Neural cell (in vitro differentiated cells): ENCODE results near the gene DPYD.

Experiments
- RAD21 ChIP-seq: fragments of 450-650 bp; conservative IDR thresholded peaks from 2 replicates; pipeline ENCODE4 v1.6.1; 2014; ENCODE audit warnings: antibody characterized with exemption, mild to moderate bottlenecking, moderate library complexity
- TF ChIP-seq, protein P1 (sequence below): fragments of 450-650 bp; IDR thresholded peaks from 2 replicates; pipeline ENCODE4 v1.5.1; 2014; ENCODE audit warnings: antibody characterized with exemption, mild to moderate bottlenecking, moderate library complexity; ENCODE audit not compliant: poor library complexity, severe bottlenecking

DNA sequence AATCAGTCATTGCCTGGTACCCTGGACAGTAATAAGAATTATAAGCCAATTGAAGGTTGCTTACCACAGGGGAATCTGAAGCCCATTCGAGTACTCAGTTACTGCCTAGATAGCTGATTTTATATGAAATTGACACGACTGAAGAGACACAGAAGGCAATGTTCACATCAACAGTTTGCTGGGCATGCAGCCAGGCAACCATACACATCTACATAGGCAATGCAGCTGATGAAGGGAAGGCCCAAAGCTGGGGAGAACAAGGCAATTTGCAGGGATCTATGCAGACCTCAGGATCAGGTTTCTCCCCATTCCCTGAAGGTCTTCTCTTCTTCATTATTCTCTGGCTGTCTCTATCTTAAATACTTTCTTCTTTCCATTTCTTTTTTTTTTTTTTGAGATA, 750.5 kb downstream of the DPYD start:
- no peak for TF ChIP-seq RAD21
- TF ChIP-seq, protein P1, sequence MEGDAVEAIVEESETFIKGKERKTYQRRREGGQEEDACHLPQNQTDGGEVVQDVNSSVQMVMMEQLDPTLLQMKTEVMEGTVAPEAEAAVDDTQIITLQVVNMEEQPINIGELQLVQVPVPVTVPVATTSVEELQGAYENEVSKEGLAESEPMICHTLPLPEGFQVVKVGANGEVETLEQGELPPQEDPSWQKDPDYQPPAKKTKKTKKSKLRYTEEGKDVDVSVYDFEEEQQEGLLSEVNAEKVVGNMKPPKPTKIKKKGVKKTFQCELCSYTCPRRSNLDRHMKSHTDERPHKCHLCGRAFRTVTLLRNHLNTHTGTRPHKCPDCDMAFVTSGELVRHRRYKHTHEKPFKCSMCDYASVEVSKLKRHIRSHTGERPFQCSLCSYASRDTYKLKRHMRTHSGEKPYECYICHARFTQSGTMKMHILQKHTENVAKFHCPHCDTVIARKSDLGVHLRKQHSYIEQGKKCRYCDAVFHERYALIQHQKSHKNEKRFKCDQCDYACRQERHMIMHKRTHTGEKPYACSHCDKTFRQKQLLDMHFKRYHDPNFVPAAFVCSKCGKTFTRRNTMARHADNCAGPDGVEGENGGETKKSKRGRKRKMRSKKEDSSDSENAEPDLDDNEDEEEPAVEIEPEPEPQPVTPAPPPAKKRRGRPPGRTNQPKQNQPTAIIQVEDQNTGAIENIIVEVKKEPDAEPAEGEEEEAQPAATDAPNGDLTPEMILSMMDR, result no peak
